Tibial nerve (tissue), 4 donors: ENCODE data around the gene PVALEF. TPM values are rescaled to one million over a fixed set of nuclear protein-coding genes. Genes with fewer than 3 reads are reported as not detected.
A peak's percentile ranks its signal among the peaks of the same experiment; 100 is the strongest.

Experiments
- DNase-seq, 2 donors: peaks; one replicate each; pipeline ENCODE4 v3.0.0-alpha.2; 2019; ENCODE audit warnings: low spot score in 2 of 2
- H3K27ac ChIP-seq, 4 donors: fragments of 200-600 bp; sonication (generic) in 3 of 4; one replicate each; pipeline ENCODE4 v1.5.1; 2017 to 2019; ENCODE audit warnings: mild to moderate bottlenecking in 1 of 4
- H3K27me3 ChIP-seq, 2 donors: fragments of 200-600 bp; sonication (generic) in 1 of 2; one replicate each; pipeline versions ENCODE4 v1.5.1 to v1.6.0; 2017 to 2019
- H3K36me3 ChIP-seq, 3 donors: fragments of 200-600 bp; sonication (generic); one replicate each; pipeline ENCODE4 v1.5.1; 2018 to 2019
- H3K4me1 ChIP-seq, 4 donors: fragments of 200-600 bp; sonication (generic) in 3 of 4; one replicate each; pipeline ENCODE4 v1.5.1; 2017 to 2019
- H3K4me3 ChIP-seq, 4 donors: fragments of 200-600 bp; sonication (generic) in 3 of 4; one replicate each; pipeline ENCODE4 v1.5.1; 2017 to 2019; ENCODE audit warnings: mild to moderate bottlenecking in 1 of 4, moderate library complexity in 1 of 4
- H3K9me3 ChIP-seq, 4 donors: fragments of 200-600 bp; sonication (generic) in 3 of 4; one replicate each; pipeline ENCODE4 v1.5.1; 2017 to 2019
- EP300 ChIP-seq, 2 donors: sonication (generic); formaldehyde crosslinking; IDR thresholded peaks; one replicate each; pipeline ENCODE4 v1.6.1; 2017; ENCODE audit warnings: antibody characterized with exemption in 2 of 2, mild to moderate bottlenecking in 1 of 2
- POLR2A ChIP-seq, 2 donors: fragments of 450-650 bp; IDR thresholded peaks; one replicate each; pipeline ENCODE4 v1.6.1; 2017; ENCODE audit warnings: antibody characterized with exemption in 2 of 2, mild to moderate bottlenecking in 2 of 2, moderate library complexity in 2 of 2
- WGBS, 2 donors: methylation state at CpG; one replicate each; pipeline ENCODE4 v1.1.5; 2018; 5-methylcytosine and 5-hydroxymethylcytosine counted together
- total RNA-seq, 4 donors: library from RNA; depleted of rRNA; stranded (reverse); fragments of >200 nt; gene quantifications; one replicate each; pipeline ENCODE4 v1.1.0, GENCODE V29; 2016
- TF ChIP-seq, protein P1 (sequence below), 5 experiments: fragments of 200-600 bp in 3 of 5; fragments of 450-650 bp in 2 of 5; sonication (generic) in 3 of 5; IDR thresholded peaks; one replicate each; pipeline ENCODE4 v1.5.1; 2016 to 2019; ENCODE audit warnings: antibody characterized with exemption in 5 of 5, mild to moderate bottlenecking in 3 of 5, moderate library complexity in 2 of 5

Gene PVALEF
- total RNA-seq, 4 donors from 2014 or later, result not detected

DNA sequence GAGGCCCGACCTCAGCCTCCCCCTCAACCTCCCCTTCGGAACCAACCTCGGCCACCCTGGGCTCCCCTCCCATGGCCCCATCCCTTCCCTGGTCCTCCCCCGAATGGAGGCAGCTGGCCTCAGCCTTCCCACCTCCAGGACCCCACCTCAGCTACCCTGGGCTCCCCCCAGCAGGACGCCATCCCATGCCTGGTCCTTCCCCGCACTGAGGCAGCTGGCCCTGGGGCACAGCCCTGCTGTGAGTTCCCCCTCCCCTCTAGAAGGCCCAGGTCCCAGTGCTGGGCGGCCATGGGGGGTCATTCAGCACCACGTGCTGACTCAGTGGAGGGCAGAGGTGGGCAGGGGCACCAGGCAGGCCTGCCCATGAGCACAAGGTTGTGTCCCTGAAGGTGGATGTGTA lies 28.9 kb upstream of the PVALEF start:
- Histone ChIP-seq H3K4me1 (peaks cover 0 to 46% (median 11%) of the 10 kb centered on the region in 4 donors), H3K4me3 (no peak overlapping the region), H3K9me3 (no peaks in the 10 kb centered on the region), H3K27me3 (no peaks in the 10 kb centered on the region), H3K27ac (peak overlapping the region; percentile 14 to 95 (median 57)), H3K36me3 (no peaks in the 10 kb centered on the region)
- TF ChIP-seq EP300 (IDR thresholded peaks at IDR 0.05), result no peak
- no peak for TF ChIP-seq POLR2A (IDR thresholded peaks at IDR 0.05)
- TF ChIP-seq, protein P1, sequence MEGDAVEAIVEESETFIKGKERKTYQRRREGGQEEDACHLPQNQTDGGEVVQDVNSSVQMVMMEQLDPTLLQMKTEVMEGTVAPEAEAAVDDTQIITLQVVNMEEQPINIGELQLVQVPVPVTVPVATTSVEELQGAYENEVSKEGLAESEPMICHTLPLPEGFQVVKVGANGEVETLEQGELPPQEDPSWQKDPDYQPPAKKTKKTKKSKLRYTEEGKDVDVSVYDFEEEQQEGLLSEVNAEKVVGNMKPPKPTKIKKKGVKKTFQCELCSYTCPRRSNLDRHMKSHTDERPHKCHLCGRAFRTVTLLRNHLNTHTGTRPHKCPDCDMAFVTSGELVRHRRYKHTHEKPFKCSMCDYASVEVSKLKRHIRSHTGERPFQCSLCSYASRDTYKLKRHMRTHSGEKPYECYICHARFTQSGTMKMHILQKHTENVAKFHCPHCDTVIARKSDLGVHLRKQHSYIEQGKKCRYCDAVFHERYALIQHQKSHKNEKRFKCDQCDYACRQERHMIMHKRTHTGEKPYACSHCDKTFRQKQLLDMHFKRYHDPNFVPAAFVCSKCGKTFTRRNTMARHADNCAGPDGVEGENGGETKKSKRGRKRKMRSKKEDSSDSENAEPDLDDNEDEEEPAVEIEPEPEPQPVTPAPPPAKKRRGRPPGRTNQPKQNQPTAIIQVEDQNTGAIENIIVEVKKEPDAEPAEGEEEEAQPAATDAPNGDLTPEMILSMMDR (IDR thresholded peaks at IDR 0.05), result no peak
- no peak for DNase-seq
- 61 to 78% methylated on average over 8 of the region's 8 CpGs for WGBS, 2 donors

DNA sequence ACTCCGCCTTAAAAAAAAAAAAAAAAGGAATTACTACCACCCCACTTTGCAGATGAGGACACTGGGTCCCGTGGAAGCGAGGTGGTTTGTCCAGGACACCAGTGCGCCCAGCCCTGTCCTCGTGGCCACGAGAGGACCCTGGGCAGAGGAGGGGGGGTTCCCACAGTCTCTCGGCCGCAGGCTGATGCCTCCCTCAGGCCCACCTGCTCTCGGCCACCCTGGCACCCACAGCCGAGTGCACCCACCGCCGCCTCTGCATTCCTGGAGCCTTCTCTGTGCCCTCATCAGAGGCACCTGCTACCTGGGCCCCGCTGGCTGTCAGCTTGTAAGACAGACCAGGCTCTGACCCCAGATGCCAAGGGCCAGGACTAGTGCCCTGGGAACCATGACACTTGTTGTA lies 28.1 kb upstream of the PVALEF start:
- H3K27ac ChIP-seq, result no peak overlapping the region
- H3K9me3 ChIP-seq, result no peaks in the 10 kb centered on the region
- TF ChIP-seq EP300 (IDR thresholded peaks at IDR 0.05) (no peak), POLR2A (IDR thresholded peaks at IDR 0.05) (no peak)
- TF ChIP-seq, protein P1 (IDR thresholded peaks at IDR 0.05), result no peak
- no peaks in the 10 kb centered on the region for H3K27me3 ChIP-seq
- WGBS, 2 donors, result 86 to 91% methylated on average over 13 of the region's 13 CpGs
- H3K4me3 ChIP-seq, result no peak overlapping the region
- peaks cover 0 to 46% (median 11%) of the 10 kb centered on the region in 4 donors for H3K4me1 ChIP-seq
- DNase-seq, result no peak
- H3K36me3 ChIP-seq, result no peaks in the 10 kb centered on the region

DNA sequence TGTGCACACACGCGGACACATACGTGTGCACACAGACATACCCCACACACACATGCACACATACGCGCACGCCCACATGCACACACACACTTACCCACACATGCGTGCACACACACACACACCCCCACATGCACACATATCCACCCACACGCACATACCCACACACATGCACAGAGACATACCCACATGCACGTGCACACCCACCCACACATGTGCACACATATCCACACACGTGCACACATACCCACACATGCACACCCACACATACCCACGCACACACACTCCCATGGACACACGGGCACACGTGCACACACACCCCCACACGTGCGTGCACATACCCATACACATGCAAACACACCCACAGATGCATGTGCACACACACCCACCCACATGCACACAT lies 27.2 kb upstream of the PVALEF start:
- H3K36me3 ChIP-seq, result no peaks in the 10 kb centered on the region

DNA sequence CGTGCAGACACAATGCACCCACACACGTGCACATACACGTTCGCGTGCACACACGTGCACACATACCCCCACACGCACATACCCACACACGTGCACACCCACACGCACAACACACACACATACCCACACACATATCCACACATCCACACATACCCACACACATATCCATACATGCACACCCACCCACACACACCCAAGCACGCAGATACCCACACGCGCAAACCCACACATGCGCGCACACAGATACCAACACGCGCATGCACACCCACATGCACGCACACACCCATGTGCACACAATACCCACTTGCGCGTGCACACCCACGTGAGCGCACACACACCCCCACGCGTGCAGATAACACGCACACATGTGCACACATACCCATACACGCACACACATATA lies 26.8 kb upstream of the PVALEF start:
- Histone ChIP-seq H3K27me3 (no peaks in the 10 kb centered on the region), H3K36me3 (no peaks in the 10 kb centered on the region), H3K27ac (no peak overlapping the region), H3K4me1 (peaks cover 0 to 50% (median 17%) of the 10 kb centered on the region in 4 donors), H3K4me3 (no peak overlapping the region), H3K9me3 (no peaks in the 10 kb centered on the region)
- 92% methylated on average over 25 of the region's 25 CpGs for WGBS, 2 donors
- DNase-seq, result no peak
- TF ChIP-seq, protein P1 (IDR thresholded peaks at IDR 0.05), result no peak
- TF ChIP-seq POLR2A (IDR thresholded peaks at IDR 0.05), result no peak
- TF ChIP-seq EP300 (IDR thresholded peaks at IDR 0.05), result no peak

More for the DNA sequence above, 27.2 kb upstream of the PVALEF start:
- TF ChIP-seq, protein P1 (IDR thresholded peaks at IDR 0.05), result no peak
- TF ChIP-seq POLR2A (IDR thresholded peaks at IDR 0.05), result no peak
- TF ChIP-seq EP300 (IDR thresholded peaks at IDR 0.05), result no peak
- WGBS, 2 donors, result 92 to 93% methylated on average over 15 of the region's 15 CpGs
- no peak overlapping the region for H3K27ac ChIP-seq
- H3K4me3 ChIP-seq, result no peak overlapping the region
- no peaks in the 10 kb centered on the region for H3K9me3 ChIP-seq
- peaks cover 0 to 50% (median 17%) of the 10 kb centered on the region in 4 donors for H3K4me1 ChIP-seq
- no peak for DNase-seq
- no peaks in the 10 kb centered on the region for H3K27me3 ChIP-seq

DNA sequence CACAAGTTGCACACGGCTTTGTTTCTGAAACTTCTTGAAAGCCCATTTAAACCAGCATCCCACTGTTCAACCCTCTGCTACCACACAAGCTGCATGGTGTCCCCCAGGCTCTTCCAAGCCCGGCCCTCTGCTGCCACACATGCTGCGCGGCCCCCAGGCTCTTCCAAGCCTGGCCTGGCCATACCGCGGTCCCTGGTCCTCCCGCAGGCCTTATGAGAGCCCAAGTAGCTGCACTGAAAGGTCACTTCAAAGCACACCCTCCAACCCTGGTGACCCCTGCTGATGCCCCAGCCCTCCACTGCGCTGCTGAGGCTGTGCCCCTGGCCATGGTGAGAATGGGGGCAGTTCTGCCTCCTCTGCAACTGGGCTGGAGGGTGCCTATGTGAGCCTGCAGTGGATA lies 25.9 kb upstream of the PVALEF start:
- H3K4me3 ChIP-seq, result no peak overlapping the region
- H3K36me3 ChIP-seq, result no peaks in the 10 kb centered on the region
- no peaks in the 10 kb centered on the region for H3K27me3 ChIP-seq
- 64 to 78% methylated on average over 8 of the region's 8 CpGs for WGBS, 2 donors
- DNase-seq, result no peak
- peaks cover 0 to 50% (median 8%) of the 10 kb centered on the region in 4 donors for H3K4me1 ChIP-seq
- H3K9me3 ChIP-seq, result no peaks in the 10 kb centered on the region
- TF ChIP-seq, protein P1 (IDR thresholded peaks at IDR 0.05), result no peak
- TF ChIP-seq POLR2A (IDR thresholded peaks at IDR 0.05), result no peak
- no peak for TF ChIP-seq EP300 (IDR thresholded peaks at IDR 0.05)
- peak overlapping the region in 1 of 4 donors; percentile 6 for H3K27ac ChIP-seq
